Parathyroid adenoma (tissue), 2 donors: ENCODE data around the gene MARCHF9.

Experiments
- H2AFZ ChIP-seq: fragments of 300-600 bp; sonication (generic); one replicate; pipeline ENCODE4 v1.7.0; 2017; ENCODE audit warnings: antibody characterized with exemption, mild to moderate bottlenecking
- H3K27ac ChIP-seq: fragments of 300-600 bp; sonication (generic); one replicate; pipeline ENCODE4 v1.7.0; 2017
- H3K27me3 ChIP-seq: fragments of 300-600 bp; sonication (generic); one replicate; pipeline ENCODE4 v1.7.0; 2017; ENCODE audit warnings: low read length; ENCODE audit not compliant: control insufficient read depth, insufficient read depth
- H3K36me3 ChIP-seq: fragments of 300-600 bp; sonication (generic); one replicate; pipeline ENCODE4 v1.7.0; 2017; ENCODE audit warnings: low read length; ENCODE audit not compliant: control insufficient read depth, insufficient read depth
- H3K4me1 ChIP-seq: fragments of 300-600 bp; sonication (generic); one replicate; pipeline ENCODE4 v1.7.0; 2017; ENCODE audit warnings: control low read depth
- H3K4me2 ChIP-seq: fragments of 300-600 bp; sonication (generic); one replicate; pipeline ENCODE4 v1.7.0; 2017; ENCODE audit warnings: low read length
- H3K4me3 ChIP-seq: fragments of 300-600 bp; sonication (generic); one replicate; pipeline ENCODE4 v1.7.0; 2017; ENCODE audit warnings: low read depth, low read length
- H3K79me2 ChIP-seq: fragments of 300-600 bp; sonication (generic); one replicate; pipeline ENCODE4 v1.7.0; 2017; ENCODE audit warnings: control low read depth
- H3K9ac ChIP-seq: fragments of 300-600 bp; sonication (generic); one replicate; pipeline ENCODE4 v1.7.0; 2017; ENCODE audit warnings: mild to moderate bottlenecking
- H3K9me3 ChIP-seq: fragments of 300-600 bp; sonication (generic); one replicate; pipeline ENCODE4 v1.7.0; 2017; ENCODE audit warnings: low read length; ENCODE audit not compliant: control insufficient read depth
- TF ChIP-seq, protein P1 (sequence below): fragments of 300-600 bp; sonication (generic); IDR thresholded peaks from one replicate; pipeline ENCODE4 v1.7.0; 2017; ENCODE audit warnings: antibody characterized with exemption, mild to moderate bottlenecking
- donor health status: primary hyperparathyroidism.

Gene MARCHF9

GRCh38 chr12:57725851-57726150 is 29.1 kb upstream of the MARCHF9 start:
- Histone ChIP-seq H3K4me2 (no peak overlapping the region), H3K4me3 (no peak overlapping the region), H3K4me1 (peaks cover 8% of the 10 kb centered on the region), H2AFZ (peak overlapping the region; percentile 86), H3K79me2 (no peaks in the 10 kb centered on the region), H3K27me3 (peaks cover 3% of the 10 kb centered on the region), H3K9ac (no peak overlapping the region), H3K27ac (peak overlapping the region; percentile 55), H3K9me3 (no peaks in the 10 kb centered on the region), H3K36me3 (no peaks in the 10 kb centered on the region)
- TF ChIP-seq, protein P1, sequence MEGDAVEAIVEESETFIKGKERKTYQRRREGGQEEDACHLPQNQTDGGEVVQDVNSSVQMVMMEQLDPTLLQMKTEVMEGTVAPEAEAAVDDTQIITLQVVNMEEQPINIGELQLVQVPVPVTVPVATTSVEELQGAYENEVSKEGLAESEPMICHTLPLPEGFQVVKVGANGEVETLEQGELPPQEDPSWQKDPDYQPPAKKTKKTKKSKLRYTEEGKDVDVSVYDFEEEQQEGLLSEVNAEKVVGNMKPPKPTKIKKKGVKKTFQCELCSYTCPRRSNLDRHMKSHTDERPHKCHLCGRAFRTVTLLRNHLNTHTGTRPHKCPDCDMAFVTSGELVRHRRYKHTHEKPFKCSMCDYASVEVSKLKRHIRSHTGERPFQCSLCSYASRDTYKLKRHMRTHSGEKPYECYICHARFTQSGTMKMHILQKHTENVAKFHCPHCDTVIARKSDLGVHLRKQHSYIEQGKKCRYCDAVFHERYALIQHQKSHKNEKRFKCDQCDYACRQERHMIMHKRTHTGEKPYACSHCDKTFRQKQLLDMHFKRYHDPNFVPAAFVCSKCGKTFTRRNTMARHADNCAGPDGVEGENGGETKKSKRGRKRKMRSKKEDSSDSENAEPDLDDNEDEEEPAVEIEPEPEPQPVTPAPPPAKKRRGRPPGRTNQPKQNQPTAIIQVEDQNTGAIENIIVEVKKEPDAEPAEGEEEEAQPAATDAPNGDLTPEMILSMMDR, result no peak

DNA sequence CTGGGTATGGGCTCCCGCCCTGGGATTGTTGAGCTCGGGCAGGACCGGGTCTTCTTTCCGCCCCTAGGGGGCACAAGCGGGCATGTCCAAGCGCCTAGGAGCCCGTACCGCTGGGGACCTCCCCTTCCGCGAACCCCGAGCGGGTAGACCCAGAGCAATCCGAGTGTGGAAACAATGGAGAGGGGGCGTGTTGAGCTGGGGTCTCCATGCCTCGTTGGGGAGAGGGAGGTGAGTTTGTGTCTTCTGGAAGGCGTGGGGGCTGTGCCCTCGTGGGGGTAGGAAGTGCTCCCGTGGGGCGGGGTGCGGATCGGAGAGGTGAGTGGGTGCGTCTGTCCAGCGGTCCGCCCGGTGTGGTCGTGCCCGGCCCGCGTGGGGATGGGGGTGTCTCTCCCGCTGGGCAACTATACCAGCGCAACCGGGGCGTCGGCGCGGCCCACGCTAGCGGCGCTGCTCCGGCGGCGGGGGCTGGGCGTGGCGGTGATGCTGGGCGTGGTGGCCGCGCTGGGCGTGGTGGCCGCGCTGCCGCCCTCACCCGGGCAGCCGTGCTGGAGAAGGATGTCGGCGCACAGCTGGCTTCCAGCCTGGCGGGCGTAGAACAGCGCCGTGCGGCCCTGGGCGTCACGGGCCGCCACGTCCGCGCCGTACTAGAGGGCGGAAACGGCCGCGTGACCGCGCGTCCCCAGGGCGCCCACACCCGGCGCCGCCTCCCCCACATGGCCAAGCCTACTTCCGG is 28.6 kb upstream of the MARCHF9 start:
- Histone ChIP-seq H3K9ac (no peak overlapping the region), H3K4me1 (peaks cover 8% of the 10 kb centered on the region), H3K27me3 (peaks cover 3% of the 10 kb centered on the region), H3K4me3 (peak overlapping the region; percentile 37), H2AFZ (peak overlapping the region; percentile 86), H3K36me3 (no peaks in the 10 kb centered on the region), H3K9me3 (no peaks in the 10 kb centered on the region), H3K79me2 (no peaks in the 10 kb centered on the region), H3K27ac (peak overlapping the region; percentile 70), H3K4me2 (peak overlapping the region; percentile 57)
- TF ChIP-seq, protein P1, result peak; percentile 84

DNA sequence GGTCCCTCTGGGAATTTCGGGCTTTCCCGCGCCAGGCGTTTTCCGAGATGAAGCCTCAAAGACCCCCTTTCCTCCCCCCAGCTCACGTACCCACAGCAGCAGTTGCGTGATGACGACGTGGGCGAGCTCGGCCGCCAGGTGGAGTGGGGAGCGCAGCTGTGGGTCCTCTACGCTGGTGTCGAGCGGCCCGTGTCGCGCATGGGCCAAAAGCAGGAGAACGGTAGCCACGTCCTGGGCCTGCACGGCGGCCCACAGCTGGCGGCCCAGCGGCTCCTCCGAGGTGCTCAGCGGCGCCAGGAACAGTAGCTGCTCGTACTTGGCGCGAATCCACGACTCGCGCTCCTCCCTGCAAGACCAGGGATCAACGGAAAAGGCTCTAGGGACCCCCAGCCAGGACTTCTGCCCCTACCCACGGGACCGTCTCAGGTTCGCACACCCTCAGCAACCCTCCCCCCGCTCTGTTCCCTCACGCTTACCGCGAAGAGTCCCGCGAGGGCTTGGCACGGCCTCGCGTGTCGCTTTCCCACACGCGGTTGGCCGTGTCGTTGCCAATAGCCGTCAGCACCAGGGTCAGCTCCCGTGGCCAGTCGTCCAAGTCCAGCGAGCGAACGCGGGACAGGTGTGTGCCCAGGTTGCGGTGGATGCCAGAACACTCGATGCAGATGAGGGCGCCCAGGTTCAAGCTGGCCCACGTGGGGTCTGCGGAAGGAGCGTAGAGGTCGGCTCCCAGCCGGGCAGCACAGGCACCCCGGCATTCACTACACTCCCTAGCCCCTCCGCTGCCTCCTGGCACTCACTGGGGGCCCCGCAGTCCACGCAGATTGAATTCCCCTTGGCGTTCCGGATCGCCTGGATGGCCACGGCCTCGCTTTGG is 27.8 kb upstream of the MARCHF9 start:
- TF ChIP-seq, protein P1, result peak; percentile 47
- Histone ChIP-seq H3K36me3 (no peaks in the 10 kb centered on the region), H3K4me1 (peaks cover 8% of the 10 kb centered on the region), H3K79me2 (no peaks in the 10 kb centered on the region), H3K9ac (no peak overlapping the region), H3K4me3 (peak overlapping the region; percentile 20), H3K27me3 (peaks cover 3% of the 10 kb centered on the region), H3K9me3 (no peaks in the 10 kb centered on the region), H3K4me2 (peak overlapping the region; percentile 57), H2AFZ (peak overlapping the region; percentile 86), H3K27ac (peak overlapping the region; percentile 70)

DNA sequence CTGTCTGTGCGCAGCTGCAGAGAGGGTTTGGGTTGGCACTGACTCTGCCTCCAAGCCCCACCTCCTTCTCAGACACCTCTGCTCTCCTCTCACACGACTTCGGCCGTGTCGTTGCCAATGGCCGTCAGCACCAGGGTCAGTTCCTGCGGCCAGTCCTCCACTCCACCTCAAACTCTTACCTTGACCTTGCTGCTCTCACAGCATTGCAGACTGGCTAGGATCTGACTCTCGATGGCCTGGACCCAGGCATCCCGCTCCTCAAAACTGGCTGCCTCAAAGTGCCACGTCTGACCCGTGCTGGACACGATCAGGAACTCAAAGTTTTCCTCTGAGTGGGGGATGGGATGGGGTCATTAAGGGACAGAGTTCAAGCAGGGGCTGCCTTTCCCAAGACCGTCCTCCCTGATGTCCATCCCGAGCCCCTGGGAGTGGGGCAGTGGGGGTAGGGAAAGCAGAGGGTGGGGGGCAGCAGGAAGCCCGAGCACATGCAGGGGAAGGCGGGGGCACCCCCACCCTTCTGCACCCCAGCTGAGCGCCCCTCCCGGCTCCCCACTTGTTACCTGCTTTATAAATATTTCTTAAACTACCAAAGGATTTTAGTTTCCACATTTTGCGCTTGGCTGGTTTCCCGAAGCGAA is 27.0 kb upstream of the MARCHF9 start:
- no peaks in the 10 kb centered on the region for H3K9me3 ChIP-seq
- H3K9ac ChIP-seq, result no peak overlapping the region
- no peaks in the 10 kb centered on the region for H3K36me3 ChIP-seq
- no peaks in the 10 kb centered on the region for H3K79me2 ChIP-seq
- H3K4me1 ChIP-seq, result peaks cover 8% of the 10 kb centered on the region
- H3K4me2 ChIP-seq, result peak overlapping the region; percentile 57
- TF ChIP-seq, protein P1, result no peak
- H3K27me3 ChIP-seq, result peaks cover 3% of the 10 kb centered on the region
- peak overlapping the region; percentile 70 for H3K27ac ChIP-seq
- H3K4me3 ChIP-seq, result no peak overlapping the region
- H2AFZ ChIP-seq, result peak overlapping the region; percentile 86
